ENCODE data around the gene TRIM39. TPM values are rescaled to one million over a fixed set of nuclear protein-coding genes. Genes with fewer than 3 reads are reported as not detected.

The TRIM39 gene
- total and polyA plus RNA-seq, 9 of the 15 experiments (the other 6 are each of a cell fraction or from before 2014, with no cell fraction given), result 5.6 to 17.7 (median 12.8) TPM

DNA sequence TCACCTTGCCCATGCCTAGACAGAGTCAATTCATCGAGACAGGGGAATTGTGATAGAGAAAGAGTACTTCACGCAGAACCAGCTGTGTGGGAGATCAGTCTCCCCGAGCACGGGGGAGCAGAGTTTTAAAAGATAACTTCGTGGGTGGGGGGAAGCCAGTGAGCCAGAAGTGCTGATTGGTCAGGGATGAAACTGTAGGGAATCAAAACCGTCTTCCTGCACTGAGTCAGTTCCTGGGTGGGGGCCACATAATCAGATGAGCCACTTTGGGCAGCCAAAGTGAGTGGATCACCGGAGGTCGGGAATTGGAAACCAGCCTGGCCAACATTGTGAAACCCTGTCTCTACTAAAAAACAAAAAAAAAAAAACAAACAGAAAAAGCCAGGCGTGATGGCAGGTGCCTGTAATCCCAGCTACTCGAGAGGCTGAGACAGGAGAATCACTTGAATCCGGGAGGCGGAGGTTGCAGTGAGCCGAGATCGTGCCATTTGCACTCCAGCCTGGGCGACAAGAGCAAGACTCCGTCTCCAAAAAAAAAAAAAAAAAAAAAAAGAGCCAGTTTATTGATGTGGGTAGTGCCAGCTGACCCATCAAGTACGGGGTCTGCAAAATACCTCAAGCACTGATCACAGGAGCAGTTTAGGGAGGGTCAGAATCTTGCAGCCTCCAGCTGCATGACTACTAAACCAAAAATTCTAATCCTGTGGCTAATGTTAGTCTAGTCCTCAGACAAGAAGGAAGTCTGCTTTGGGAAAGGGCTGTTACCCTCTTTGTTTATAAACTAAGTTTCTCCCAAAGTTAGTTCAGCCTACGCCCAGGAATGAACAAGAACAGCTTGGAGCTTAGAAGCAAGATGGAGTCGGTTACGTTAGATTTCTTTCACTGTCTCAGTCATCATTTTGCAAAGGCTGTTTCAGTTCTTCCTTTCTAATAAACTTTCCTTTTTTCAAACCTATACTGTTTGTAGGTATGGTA, 3.9 kb upstream of the TRIM39 start (continued):
- TF ChIP-seq ZNF764 (CRISPR knock-in tag; IDR thresholded peaks at IDR 0.05; ENCODE audit: low read depth) (no peak), KDM5B (IDR thresholded peaks at IDR 0.05; ENCODE audit: insufficient replicate concordance, low read depth, low read length) (no peak), NCOA2 (IDR thresholded peaks at IDR 0.05; ENCODE audit: partially characterized antibody in 2 of 2) (no peak), ZC3H4 (CRISPR knock-in tag; IDR thresholded peaks at IDR 0.05; ENCODE audit: borderline replicate concordance) (no peak), LARP7 (IDR thresholded peaks at IDR 0.05) (peak; percentile 33; the same call in 1 of the 2 replicates), NFIX (CRISPR knock-in tag; IDR thresholded peaks at IDR 0.05; ENCODE audit: low read depth) (0 out of 2 replicates have a peak, but pooled peaks have one; percentile 8), ZBTB1 (CRISPR knock-in tag; IDR thresholded peaks at IDR 0.05; ENCODE audit: borderline replicate concordance, low read depth) (no peak), JUN (IDR thresholded peaks at IDR 0.05; ENCODE audit: borderline replicate concordance, low read depth, low read length) (peak; percentile 7; the same call in 1 of the 2 replicates), JUN (CRISPR knock-in tag; IDR thresholded peaks at IDR 0.05; ENCODE audit: borderline replicate concordance) (no peak), SPI1 (IDR thresholded peaks at IDR 0.05; ENCODE audit: borderline replicate concordance, low read depth, low read length) (no peak), RNF2 (IDR thresholded peaks at IDR 0.05) (no peak), KDM1A (IDR thresholded peaks at IDR 0.05) (peak in 1 of 2 experiments; percentile 8; a peak in 1 of 4 replicates)
- TF ChIP-seq, protein P1, sequence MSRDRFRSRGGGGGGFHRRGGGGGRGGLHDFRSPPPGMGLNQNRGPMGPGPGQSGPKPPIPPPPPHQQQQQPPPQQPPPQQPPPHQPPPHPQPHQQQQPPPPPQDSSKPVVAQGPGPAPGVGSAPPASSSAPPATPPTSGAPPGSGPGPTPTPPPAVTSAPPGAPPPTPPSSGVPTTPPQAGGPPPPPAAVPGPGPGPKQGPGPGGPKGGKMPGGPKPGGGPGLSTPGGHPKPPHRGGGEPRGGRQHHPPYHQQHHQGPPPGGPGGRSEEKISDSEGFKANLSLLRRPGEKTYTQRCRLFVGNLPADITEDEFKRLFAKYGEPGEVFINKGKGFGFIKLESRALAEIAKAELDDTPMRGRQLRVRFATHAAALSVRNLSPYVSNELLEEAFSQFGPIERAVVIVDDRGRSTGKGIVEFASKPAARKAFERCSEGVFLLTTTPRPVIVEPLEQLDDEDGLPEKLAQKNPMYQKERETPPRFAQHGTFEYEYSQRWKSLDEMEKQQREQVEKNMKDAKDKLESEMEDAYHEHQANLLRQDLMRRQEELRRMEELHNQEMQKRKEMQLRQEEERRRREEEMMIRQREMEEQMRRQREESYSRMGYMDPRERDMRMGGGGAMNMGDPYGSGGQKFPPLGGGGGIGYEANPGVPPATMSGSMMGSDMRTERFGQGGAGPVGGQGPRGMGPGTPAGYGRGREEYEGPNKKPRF (IDR thresholded peaks at IDR 0.05; ENCODE audit: low read depth, low read length), result no peak
- TF ChIP-seq, protein P2, sequence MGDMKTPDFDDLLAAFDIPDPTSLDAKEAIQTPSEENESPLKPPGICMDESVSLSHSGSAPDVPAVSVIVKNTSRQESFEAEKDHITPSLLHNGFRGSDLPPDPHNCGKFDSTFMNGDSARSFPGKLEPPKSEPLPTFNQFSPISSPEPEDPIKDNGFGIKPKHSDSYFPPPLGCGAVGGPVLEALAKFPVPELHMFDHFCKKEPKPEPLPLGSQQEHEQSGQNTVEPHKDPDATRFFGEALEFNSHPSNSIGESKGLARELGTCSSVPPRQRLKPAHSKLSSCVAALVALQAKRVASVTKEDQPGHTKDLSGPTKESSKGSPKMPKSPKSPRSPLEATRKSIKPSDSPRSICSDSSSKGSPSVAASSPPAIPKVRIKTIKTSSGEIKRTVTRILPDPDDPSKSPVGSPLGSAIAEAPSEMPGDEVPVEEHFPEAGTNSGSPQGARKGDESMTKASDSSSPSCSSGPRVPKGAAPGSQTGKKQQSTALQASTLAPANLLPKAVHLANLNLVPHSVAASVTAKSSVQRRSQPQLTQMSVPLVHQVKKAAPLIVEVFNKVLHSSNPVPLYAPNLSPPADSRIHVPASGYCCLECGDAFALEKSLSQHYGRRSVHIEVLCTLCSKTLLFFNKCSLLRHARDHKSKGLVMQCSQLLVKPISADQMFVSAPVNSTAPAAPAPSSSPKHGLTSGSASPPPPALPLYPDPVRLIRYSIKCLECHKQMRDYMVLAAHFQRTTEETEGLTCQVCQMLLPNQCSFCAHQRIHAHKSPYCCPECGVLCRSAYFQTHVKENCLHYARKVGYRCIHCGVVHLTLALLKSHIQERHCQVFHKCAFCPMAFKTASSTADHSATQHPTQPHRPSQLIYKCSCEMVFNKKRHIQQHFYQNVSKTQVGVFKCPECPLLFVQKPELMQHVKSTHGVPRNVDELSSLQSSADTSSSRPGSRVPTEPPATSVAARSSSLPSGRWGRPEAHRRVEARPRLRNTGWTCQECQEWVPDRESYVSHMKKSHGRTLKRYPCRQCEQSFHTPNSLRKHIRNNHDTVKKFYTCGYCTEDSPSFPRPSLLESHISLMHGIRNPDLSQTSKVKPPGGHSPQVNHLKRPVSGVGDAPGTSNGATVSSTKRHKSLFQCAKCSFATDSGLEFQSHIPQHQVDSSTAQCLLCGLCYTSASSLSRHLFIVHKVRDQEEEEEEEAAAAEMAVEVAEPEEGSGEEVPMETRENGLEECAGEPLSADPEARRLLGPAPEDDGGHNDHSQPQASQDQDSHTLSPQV (IDR thresholded peaks at IDR 0.05), result peak; percentile 97
- TF ChIP-seq, protein P3, sequence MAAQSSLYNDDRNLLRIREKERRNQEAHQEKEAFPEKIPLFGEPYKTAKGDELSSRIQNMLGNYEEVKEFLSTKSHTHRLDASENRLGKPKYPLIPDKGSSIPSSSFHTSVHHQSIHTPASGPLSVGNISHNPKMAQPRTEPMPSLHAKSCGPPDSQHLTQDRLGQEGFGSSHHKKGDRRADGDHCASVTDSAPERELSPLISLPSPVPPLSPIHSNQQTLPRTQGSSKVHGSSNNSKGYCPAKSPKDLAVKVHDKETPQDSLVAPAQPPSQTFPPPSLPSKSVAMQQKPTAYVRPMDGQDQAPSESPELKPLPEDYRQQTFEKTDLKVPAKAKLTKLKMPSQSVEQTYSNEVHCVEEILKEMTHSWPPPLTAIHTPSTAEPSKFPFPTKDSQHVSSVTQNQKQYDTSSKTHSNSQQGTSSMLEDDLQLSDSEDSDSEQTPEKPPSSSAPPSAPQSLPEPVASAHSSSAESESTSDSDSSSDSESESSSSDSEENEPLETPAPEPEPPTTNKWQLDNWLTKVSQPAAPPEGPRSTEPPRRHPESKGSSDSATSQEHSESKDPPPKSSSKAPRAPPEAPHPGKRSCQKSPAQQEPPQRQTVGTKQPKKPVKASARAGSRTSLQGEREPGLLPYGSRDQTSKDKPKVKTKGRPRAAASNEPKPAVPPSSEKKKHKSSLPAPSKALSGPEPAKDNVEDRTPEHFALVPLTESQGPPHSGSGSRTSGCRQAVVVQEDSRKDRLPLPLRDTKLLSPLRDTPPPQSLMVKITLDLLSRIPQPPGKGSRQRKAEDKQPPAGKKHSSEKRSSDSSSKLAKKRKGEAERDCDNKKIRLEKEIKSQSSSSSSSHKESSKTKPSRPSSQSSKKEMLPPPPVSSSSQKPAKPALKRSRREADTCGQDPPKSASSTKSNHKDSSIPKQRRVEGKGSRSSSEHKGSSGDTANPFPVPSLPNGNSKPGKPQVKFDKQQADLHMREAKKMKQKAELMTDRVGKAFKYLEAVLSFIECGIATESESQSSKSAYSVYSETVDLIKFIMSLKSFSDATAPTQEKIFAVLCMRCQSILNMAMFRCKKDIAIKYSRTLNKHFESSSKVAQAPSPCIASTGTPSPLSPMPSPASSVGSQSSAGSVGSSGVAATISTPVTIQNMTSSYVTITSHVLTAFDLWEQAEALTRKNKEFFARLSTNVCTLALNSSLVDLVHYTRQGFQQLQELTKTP (IDR thresholded peaks at IDR 0.05; ENCODE audit: low read depth in 1 of 2, partially characterized antibody in 2 of 2), result no peak
